ENCODE data around the gene TYK2.
A peak's percentile ranks its signal among the peaks of the same experiment; 100 is the strongest.
"Not testable (repeated sequence)": the region's sequence is repeated elsewhere in the genome, so short reads cannot be mapped to it uniquely, and the experiment has no call there.

TYK2 gene

GRCh38 chr19:10343495-10343894 lies 36.9 kb downstream of the TYK2 start:
- no peak for TF ChIP-seq CTCF (IDR thresholded peaks at IDR 0.05; ENCODE audit: insufficient read depth, low read depth, low read length, missing control alignments)
- no peak for DNase-seq (ENCODE audit: low read depth)
- no peak overlapping the region for H3K4me3 ChIP-seq (ENCODE audit: low read depth, low read length)

- no peak for DNase-seq (ENCODE audit: low read depth)
- H3K4me3 ChIP-seq (ENCODE audit: low read depth, low read length) = peak overlapping the region; percentile 73
- TF ChIP-seq CTCF (IDR thresholded peaks at IDR 0.05; ENCODE audit: insufficient read depth, low read depth, low read length, missing control alignments) = no peak
Measured at GRCh38 chr19:10339977-10340376, 40.4 kb downstream of the TYK2 start.

- peak within 1 kb of the TSS; percentile 73 for H3K4me3 ChIP-seq (ENCODE audit: low read depth, low read length)
- DNase-seq (ENCODE audit: low read depth) = peak; percentile 84
- TF ChIP-seq CTCF (IDR thresholded peaks at IDR 0.05; ENCODE audit: insufficient read depth, low read depth, low read length, missing control alignments) = no peak
Measured at GRCh38 chr19:10339380-10339960, 40.9 kb downstream of the TYK2 start, which contains the start of gene ICAM3. Gene ICAM3, minus strand, starts transcription at chr19:10339624. Its CDS starts 10 bp downstream, at chr19:10339614.

GRCh38 chr19:10338940-10339339 lies 41.4 kb downstream of the TYK2 start:
- no peak for DNase-seq (ENCODE audit: low read depth)
- H3K4me3 ChIP-seq (ENCODE audit: low read depth, low read length) = peak overlapping the region; percentile 73
- TF ChIP-seq CTCF (IDR thresholded peaks at IDR 0.05; ENCODE audit: insufficient read depth, low read depth, low read length, missing control alignments) = no peak

- not testable (repeated sequence) for H3K4me3 ChIP-seq (ENCODE audit: low read depth, low read length); DNase-seq (ENCODE audit: low read depth)
Measured at GRCh38 chr19:10336725-10337124, 43.6 kb downstream of the TYK2 start.

GRCh38 chr19:10335352-10335985 lies 44.9 kb downstream of the TYK2 start:
- no peak for TF ChIP-seq CTCF (IDR thresholded peaks at IDR 0.05; ENCODE audit: insufficient read depth, low read depth, low read length, missing control alignments)
- H3K4me3 ChIP-seq (ENCODE audit: low read depth, low read length) = no peak overlapping the region
- no peak for DNase-seq (ENCODE audit: low read depth)

GRCh38 chr19:10334588-10335351 lies 45.6 kb downstream of the TYK2 start:
- DNase-seq (ENCODE audit: low read depth) = peak; percentile 37
- no peak for TF ChIP-seq CTCF (IDR thresholded peaks at IDR 0.05; ENCODE audit: insufficient read depth, low read depth, low read length, missing control alignments)
- H3K4me3 ChIP-seq (ENCODE audit: low read depth, low read length) = no peak overlapping the region

Measured in GM12865 (cell line).